Kidney (tissue), 14 donors: ENCODE data around the gene SYT6. TPM values are rescaled to one million over a fixed set of nuclear protein-coding genes. Genes with fewer than 3 reads are reported as not detected.

ENCODE experiments used
- DNase-seq, 5 donors: peaks; one replicate each; pipeline ENCODE4 v3.0.0-alpha.2; 2013 to 2020
- FAIRE-seq: peaks from 2 replicates; lab custom pipeline; 2012; peaks lifted over from hg19 to GRCh38; lab: Jason Lieb, UNC
- H3K27ac ChIP-seq, 2 donors: one replicate each; pipeline ENCODE4 v1.7.0; 2013; ENCODE audit warnings: low read depth in 2 of 2, low read length in 2 of 2, inconsistent platforms in 1 of 2
- H3K27me3 ChIP-seq: one replicate; pipeline ENCODE4 v1.7.1; 2013; ENCODE audit warnings: low read length, inconsistent platforms; ENCODE audit not compliant: control insufficient read depth, insufficient read depth
- H3K36me3 ChIP-seq, 3 donors: one replicate each; pipeline versions ENCODE4 v1.7.0 to v1.7.1; 2013; ENCODE audit warnings: low read length in 3 of 3, control low read depth in 1 of 3, inconsistent platforms in 1 of 3; ENCODE audit not compliant: insufficient read depth in 3 of 3, control insufficient read depth in 2 of 3
- H3K4me1 ChIP-seq, 3 donors: one replicate each; pipeline versions ENCODE4 v1.7.0 to v1.7.1; 2013; ENCODE audit warnings: low read length in 3 of 3, inconsistent platforms in 1 of 3, low read depth in 1 of 3; ENCODE audit not compliant: control insufficient read depth in 2 of 3, insufficient read depth in 2 of 3
- H3K4me3 ChIP-seq, 3 donors: one replicate each; pipeline versions ENCODE4 v1.7.0 to v1.8.1; 2013; ENCODE audit warnings: low read length in 3 of 3, control low read depth in 1 of 3, inconsistent platforms in 1 of 3
- H3K9ac ChIP-seq, 3 donors: one replicate each; pipeline versions ENCODE4 v1.7.0 to v1.7.1; 2013; ENCODE audit warnings: low read length in 3 of 3, control low read depth in 1 of 3, inconsistent platforms in 1 of 3
- H3K9me3 ChIP-seq, 3 donors: one replicate each; pipeline versions ENCODE4 v1.7.0 to v1.7.1; 2013; ENCODE audit warnings: low read length in 3 of 3, control low read depth in 1 of 3, inconsistent platforms in 1 of 3; ENCODE audit not compliant: control insufficient read depth in 2 of 3, insufficient read depth in 1 of 3
- CTCF ChIP-seq: IDR thresholded peaks from 3 replicates; pipeline ENCODE4 v1.5.1; 2012; ENCODE audit warnings: mild to moderate bottlenecking, moderate library complexity, borderline replicate concordance; ENCODE audit not compliant: insufficient read depth; ENCODE audit errors: extremely low read depth
- intact Hi-C: fragments of 100-400 bp; cut with DNase I; formaldehyde crosslinking; loops from one replicate; pipeline ENCODE4 v1.11.1; 2022
- polyA plus RNA-seq: library from polyadenylated mRNA; stranded (reverse); fragments of 350-450 nt; fragmentation: Illumina TruSeq; extraction: RNeasy Lipid Tissue Mini Kit (QIAGEN cat#74804); gene quantifications from one replicate; pipeline ENCODE4 v1.2.3, GENCODE V29; 2014; ENCODE audit warnings: low read depth, low replicate concordance; ENCODE audit not compliant: insufficient read depth
- total RNA-seq: library from RNA; stranded (reverse); fragmentation: NEBNext Ultra II Directional; extraction: Animal tissue kit (Norgen Biotek cat#: 25700); gene quantifications from one replicate; pipeline ENCODE4 v1.2.1, GENCODE V29; 2021
- donor health status: control.
- donor health status: control.
- donor health status: control.
- donor health status: control.
- donor health status: control.
- donor health status: DM: yes; HTN: yes; CAD: no.
- donor health status: Normal renal cell carcinoma (clear cell type).

The SYT6 gene
- total and polyA plus RNA-seq, 2 donors from 2014 or later: 0.06 to 1.7 TPM

DNA sequence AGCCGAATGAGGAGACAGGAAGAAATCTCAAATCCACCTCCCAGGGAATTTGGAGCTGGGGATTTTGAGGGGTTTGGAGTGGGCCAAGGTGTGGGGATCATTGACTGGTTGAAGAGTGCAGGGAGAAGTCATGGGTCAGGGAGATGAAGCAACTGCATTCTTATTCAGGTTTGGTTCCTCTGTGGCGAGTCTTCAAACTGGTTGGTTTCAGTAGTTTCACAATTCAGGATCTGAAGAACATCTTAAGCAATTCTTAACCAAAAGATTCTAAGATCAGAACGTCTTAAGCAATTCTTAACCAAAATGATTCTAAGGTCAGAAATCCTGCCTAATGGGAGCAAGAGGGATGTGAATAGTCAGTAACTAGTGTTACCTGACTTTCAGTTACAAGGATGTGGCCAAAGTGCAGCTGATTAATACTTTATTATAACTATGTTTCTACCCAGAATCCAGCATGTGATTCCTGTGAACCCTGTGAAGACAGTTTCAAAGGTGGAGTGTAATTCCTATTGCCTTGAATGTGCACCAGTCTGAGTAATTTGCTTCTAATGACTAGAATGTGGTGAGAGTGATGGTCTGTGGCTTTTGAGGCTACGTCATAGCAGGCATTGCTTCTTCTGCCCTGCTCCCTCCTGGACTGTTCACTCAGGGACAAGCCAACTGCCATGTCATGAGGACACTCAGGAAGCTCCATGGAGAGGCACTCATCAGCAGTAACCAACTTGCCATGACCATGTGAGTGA is 113.2 kb downstream of the SYT6 start:
- no peaks in the 10 kb centered on the region for H3K36me3 ChIP-seq

More for the DNA sequence above, 113.2 kb downstream of the SYT6 start:
- intact Hi-C loops: no loop called here
- Histone ChIP-seq H3K27ac (no peak overlapping the region), H3K4me3 (no peak overlapping the region), H3K9me3 (no peaks in the 10 kb centered on the region), H3K27me3 (no peaks in the 10 kb centered on the region), H3K4me1 (no peaks in the 10 kb centered on the region), H3K9ac (no peak overlapping the region)
- FAIRE-seq: no peak
- TF ChIP-seq CTCF: no peak
- DNase-seq: no peak

Other genes starting within 250 kb of the SYT6 start
- 21.7 TPM for gene AP4B1, start 249.1 kb downstream of the SYT6 start, total RNA-seq
- 8.7 TPM for gene AP4B1, start 249.1 kb downstream of the SYT6 start, polyA plus RNA-seq
- gene DCLRE1B, start 248.5 kb downstream of the SYT6 start, total RNA-seq: 6.1 TPM
- gene DCLRE1B, start 248.5 kb downstream of the SYT6 start, polyA plus RNA-seq: 1.4 TPM
- gene HIPK1, start 224.5 kb downstream of the SYT6 start, total RNA-seq: 65.0 TPM
- gene HIPK1, start 224.5 kb downstream of the SYT6 start, polyA plus RNA-seq: 8.4 TPM
- 13.5 TPM for gene OLFML3, start 174.4 kb downstream of the SYT6 start, total RNA-seq
- 22.9 TPM for gene OLFML3, start 174.4 kb downstream of the SYT6 start, polyA plus RNA-seq